Upper lobe of left lung (tissue), 4 donors: ENCODE results near the gene MBNL2.

ENCODE experiments used
- CTCF ChIP-seq, 6 experiments: fragments of 450-650 bp in 4 of 6; fragments of 200-600 bp in 2 of 6; sonication (generic) in 2 of 6; IDR thresholded peaks; one replicate each; pipeline ENCODE4 v1.5.1; 2016 to 2019; ENCODE audit warnings: antibody characterized with exemption in 6 of 6
- EP300 ChIP-seq, 4 donors: sonication (generic); formaldehyde crosslinking; IDR thresholded peaks; one replicate each; pipeline ENCODE4 v1.5.1; 2017; ENCODE audit warnings: antibody characterized with exemption in 4 of 4, control low read depth in 2 of 4
- POLR2A ChIP-seq, 4 donors: fragments of 450-650 bp; IDR thresholded peaks; one replicate each; pipeline ENCODE4 v1.5.1; 2016 to 2017; ENCODE audit warnings: antibody characterized with exemption in 4 of 4, mild to moderate bottlenecking in 2 of 4
- POLR2AphosphoS5 ChIP-seq, 2 donors: sonication (generic); formaldehyde crosslinking; IDR thresholded peaks; one replicate each; pipeline ENCODE4 v1.5.1; 2017; ENCODE audit warnings: antibody characterized with exemption in 2 of 2

DNA sequence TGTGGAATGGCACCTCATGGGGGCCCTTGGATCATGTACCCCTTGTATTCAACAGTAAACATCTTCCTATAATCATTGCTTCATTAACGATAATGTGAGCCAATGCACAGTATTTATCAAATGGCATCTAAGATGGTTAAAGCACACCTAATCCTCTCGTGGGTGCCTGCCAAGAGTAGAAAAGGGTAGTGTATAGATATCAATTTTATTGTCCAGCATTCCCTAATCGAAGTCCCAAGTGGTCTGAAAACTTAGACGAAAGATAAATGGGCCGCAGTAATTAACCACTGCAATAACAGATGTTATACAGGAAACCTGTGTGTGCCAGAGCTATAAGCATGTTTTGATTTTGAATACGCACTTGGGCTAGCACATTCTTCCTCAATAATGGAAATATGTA is 667 bp upstream of the MBNL2 start:
- no peak for TF ChIP-seq CTCF (IDR thresholded peaks at IDR 0.05)
- TF ChIP-seq POLR2A (IDR thresholded peaks at IDR 0.05): no peak
- no peak for TF ChIP-seq EP300 (IDR thresholded peaks at IDR 0.05)
- no peak for TF ChIP-seq POLR2AphosphoS5 (IDR thresholded peaks at IDR 0.05)
